HCT116 (cell line): ENCODE measurements around the gene CTNNAL1. TPM values are rescaled to one million over a fixed set of nuclear protein-coding genes. Genes with fewer than 3 reads are reported as not detected.

Experiments used
- ATAC-seq: fragments of 200-7000 bp; cut with Tn5 transposase; 2 replicates; pipeline ENCODE4 v1.9.1; 2020; ENCODE audit warnings: mild to moderate bottlenecking, moderate library complexity
- BruUV-seq: library from RNA; stranded (reverse); fragments of 400-500 nt; replicated peaks from 2 replicates; lab custom pipeline; 2021; lab: Mats Ljungman, UMichigan
- CTCF ChIA-PET: fragments of 300-600 bp; sonication (Branson Sonifier 250); formaldehyde crosslinking; loops from one replicate; lab custom pipeline; 2021; ENCODE audit warnings: antibody characterized with exemption; lab: Charles Lee
- POLR2A ChIA-PET: fragments of 300-600, 350-600 bp; sonication (Branson Sonifier 250); formaldehyde crosslinking; loops from one replicate; lab custom pipeline; 2021; ENCODE audit warnings: antibody characterized with exemption; lab: Charles Lee
- RAD21 ChIA-PET, 2 experiments: fragments of 300-600 bp; sonication (Branson Sonifier 250); formaldehyde crosslinking; loops; one replicate each; lab custom pipeline; 2023; ENCODE audit warnings: low total read pairs in 2 of 2; ENCODE audit not compliant: uncharacterized antibody in 2 of 2, unreplicated experiment in 2 of 2, low non-redundant PET in 1 of 2; lab: Charles Lee
- DNase-seq: peaks from one replicate; pipeline ENCODE4 v3.0.0-alpha.2; 2010; ENCODE audit warnings: low read depth, low spot score
- H2AFZ ChIP-seq: fragments of 200-600 bp; shearing (Covaris generic), sonication (generic); 2 replicates; pipeline ENCODE4 v1.6.1; 2017; ENCODE audit warnings: low read depth, mixed run types, mixed read lengths, antibody characterized with exemption, low read length; ENCODE audit not compliant: poor library complexity, severe bottlenecking
- H3K27ac ChIP-seq: 2 replicates; pipeline ENCODE4 v1.5.1; 2012; ENCODE audit warnings: low read depth, low read length
- H3K27me3 ChIP-seq: fragments of 200-600 bp; sonication (generic); 2 replicates; pipeline ENCODE4 v1.6.1; 2016; ENCODE audit warnings: mixed run types, low read length, mixed read lengths; ENCODE audit not compliant: insufficient read depth
- H3K36me3 ChIP-seq, 2 experiments: fragments of 200-500 bp in 1 of 2; fragments of 200-600 bp in 1 of 2; sonication (Bioruptor generic) in 1 of 2; sonication (generic) in 1 of 2; 2 replicates each; pipeline versions ENCODE4 v1.5.1 to v1.6.1; 2014 to 2016; ENCODE audit warnings: low read length in 2 of 2, inconsistent platforms in 1 of 2, mixed read lengths in 1 of 2, mixed run types in 1 of 2; ENCODE audit not compliant: insufficient read depth in 2 of 2, control insufficient read depth in 1 of 2
- H3K4me1 ChIP-seq, 2 experiments: fragments of 200-600 bp in 1 of 2; sonication (generic) in 1 of 2; 2 replicates each; pipeline versions ENCODE4 v1.5.1 to v1.6.1; 2012 to 2017; ENCODE audit warnings: low read length in 2 of 2, inconsistent platforms in 1 of 2, mild to moderate bottlenecking in 1 of 2, mixed read lengths in 1 of 2, mixed run types in 1 of 2, moderate library complexity in 1 of 2; ENCODE audit not compliant: insufficient read depth in 2 of 2, control insufficient read depth in 1 of 2
- H3K4me2 ChIP-seq: fragments of 200-600 bp; sonication (generic); 2 replicates; pipeline ENCODE4 v1.6.1; 2017; ENCODE audit warnings: mixed run types, low read length, mixed read lengths
- H3K4me3 ChIP-seq, 2 experiments: fragments of 200-600 bp in 1 of 2; sonication (generic) in 1 of 2; replicated peaks in 1 of 2; 2 replicates each; pipeline ENCODE4 v1.5.1; 2011 to 2016; ENCODE audit warnings: low read length in 2 of 2, control low read depth in 1 of 2, low read depth in 1 of 2, mild to moderate bottlenecking in 1 of 2, mixed read lengths in 1 of 2, mixed run types in 1 of 2
- H3K79me2 ChIP-seq: fragments of 200-600 bp; sonication (generic); 2 replicates; pipeline ENCODE4 v1.6.1; 2017; ENCODE audit warnings: mild to moderate bottlenecking, mixed run types, low read length, moderate library complexity, mixed read lengths; ENCODE audit not compliant: insufficient read depth
- H3K9ac ChIP-seq: fragments of 200-600 bp; sonication (generic); 2 replicates; pipeline ENCODE4 v1.6.1; 2016; ENCODE audit warnings: low read length, mixed read lengths
- H3K9me2 ChIP-seq: fragments of 200-600 bp; sonication (generic), shearing (Covaris generic); 2 replicates; pipeline ENCODE4 v1.6.1; 2017; ENCODE audit warnings: mixed run types, mild to moderate bottlenecking, moderate library complexity; ENCODE audit not compliant: insufficient read depth
- H3K9me3 ChIP-seq, 2 experiments: fragments of 200-500 bp in 1 of 2; fragments of 200-600 bp in 1 of 2; sonication (Bioruptor generic) in 1 of 2; sonication (generic) in 1 of 2; 2 replicates each; pipeline ENCODE4 v1.6.1; 2014 to 2017; ENCODE audit warnings: low read length in 2 of 2, mixed read lengths in 2 of 2, inconsistent platforms in 1 of 2, low read depth in 1 of 2, mild to moderate bottlenecking in 1 of 2, mixed run types in 1 of 2, moderate library complexity in 1 of 2; ENCODE audit not compliant: control insufficient read depth in 1 of 2, insufficient read depth in 1 of 2
- H4K20me1 ChIP-seq: fragments of 200-600 bp; sonication (generic), shearing (Covaris generic); 2 replicates; pipeline ENCODE4 v1.6.1; 2017; ENCODE audit warnings: mixed run types, mild to moderate bottlenecking, moderate library complexity; ENCODE audit not compliant: insufficient read depth
- CEBPB ChIP-seq: IDR thresholded peaks from 2 replicates; pipeline ENCODE4 v1.6.1; 2012; ENCODE audit warnings: low read depth
- EGR1 ChIP-seq: IDR thresholded peaks from 2 replicates; pipeline ENCODE4 v1.6.1; 2012; ENCODE audit warnings: low read depth
- ELF1 ChIP-seq: IDR thresholded peaks from 2 replicates; pipeline ENCODE4 v1.6.1; 2012; ENCODE audit warnings: low read depth, borderline replicate concordance
- POLR2AphosphoS5 ChIP-seq: IDR thresholded peaks from 2 replicates; pipeline ENCODE4 v1.6.1; 2011; ENCODE audit warnings: mild to moderate bottlenecking, low read depth, low read length, moderate library complexity
- SIN3A ChIP-seq: IDR thresholded peaks from 2 replicates; pipeline ENCODE4 v1.6.1; 2012; ENCODE audit warnings: low read depth
- TCF7L2 ChIP-seq: IDR thresholded peaks from 2 replicates; pipeline ENCODE4 v1.7.0; 2011; ENCODE audit warnings: borderline replicate concordance, inconsistent platforms; ENCODE audit not compliant: insufficient read depth, insufficient read length; ENCODE audit errors: extremely low read depth
- intact Hi-C: fragments of 100-400 bp; cut with micrococcal nuclease; formaldehyde crosslinking; loops from 2 replicates; pipeline ENCODE4 v1.10.0; 2022
- microRNA counts: library from miRNA; unstranded; fragments of <30 nt; microRNA quantifications from one replicate; lab custom pipeline; 2015
- microRNA-seq: library from miRNA; unstranded; fragments of <30 nt; microRNA quantifications from one replicate; pipeline ENCODE4, GENCODE V29; 2016; ENCODE audit warnings: borderline number of aligned reads
- total RNA-seq: library from RNA; stranded (reverse); gene quantifications from one replicate; pipeline ENCODE4 v1.2.1, GENCODE V29; 2021; ENCODE audit not compliant: unreplicated experiment
- TF ChIP-seq, protein P1 (sequence below), 3 experiments: fragments of 200-600 bp in 1 of 3; sonication (generic) in 1 of 3; IDR thresholded peaks in 2 of 3; conservative IDR thresholded peaks in 1 of 3; 2 replicates each; pipeline ENCODE4 v1.5.1; 2012 to 2017; ENCODE audit warnings: low read depth in 2 of 3, low read length in 2 of 3, antibody characterized with exemption in 1 of 3, borderline replicate concordance in 1 of 3, control low read depth in 1 of 3, mild to moderate bottlenecking in 1 of 3, mixed read lengths in 1 of 3, mixed run types in 1 of 3, moderate library complexity in 1 of 3; ENCODE audit not compliant: insufficient read depth in 1 of 3
- TF ChIP-seq, protein P2 (sequence below): IDR thresholded peaks from 2 replicates; pipeline ENCODE4 v1.6.1; 2012
- TF ChIP-seq, protein P3 (sequence below): IDR thresholded peaks from 2 replicates; pipeline ENCODE4 v1.6.1; 2012; ENCODE audit warnings: low read depth

Gene CTNNAL1
- total RNA-seq, 1 experiment from 2014 or later, result 87.2 TPM

DNA sequence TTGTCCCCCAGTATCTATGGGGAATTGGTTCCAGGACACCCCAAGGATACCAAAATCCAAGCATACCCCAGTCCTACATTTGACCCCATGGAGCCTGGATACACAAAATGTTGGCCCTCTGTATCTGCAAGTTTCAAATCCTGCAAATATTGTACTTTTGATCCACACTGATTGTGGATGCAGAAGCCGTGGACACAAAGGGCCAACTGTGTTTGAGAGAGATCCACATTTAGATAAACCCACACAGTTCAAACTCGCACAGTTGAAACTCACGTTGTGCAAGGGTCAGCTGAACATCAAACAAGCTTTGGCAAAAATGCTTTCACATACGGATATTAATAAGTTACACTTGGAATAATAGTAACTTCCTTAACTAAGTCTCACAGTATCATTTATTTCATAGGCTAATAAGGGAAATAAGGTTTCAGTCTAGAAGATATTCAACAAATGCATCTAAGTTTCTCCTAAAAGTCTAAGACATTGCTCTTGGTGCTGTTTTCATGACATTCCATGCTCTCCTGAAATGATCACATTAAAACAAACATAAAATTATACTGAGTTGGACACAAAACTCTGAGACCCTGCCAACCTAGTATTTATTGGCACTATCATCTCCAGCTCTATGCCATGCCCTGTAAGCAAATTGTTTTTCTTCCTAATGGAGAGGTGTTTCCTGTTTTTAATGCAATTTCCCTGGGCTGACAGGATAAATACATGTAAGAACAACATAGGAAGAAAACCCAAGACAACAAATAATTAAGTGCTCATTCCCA, 118.9 kb downstream of the CTNNAL1 start:
- intact Hi-C loops, result no loop called here
- no peak overlapping the region for H3K4me3 ChIP-seq
- peaks cover 36 to 48% of the 10 kb centered on the region in 2 experiments; a peak in 3 of 4 replicates for H3K36me3 ChIP-seq
- BruUV-seq, result no TSS peak
- CTCF ChIA-PET, result no interaction called here
- H3K27ac ChIP-seq, result no peak overlapping the region
- TF ChIP-seq POLR2AphosphoS5 (no peak), TCF7L2 (no peak), EGR1 (no peak), SIN3A (no peak), ELF1 (no peak), CEBPB (no peak)
- TF ChIP-seq, protein P1, sequence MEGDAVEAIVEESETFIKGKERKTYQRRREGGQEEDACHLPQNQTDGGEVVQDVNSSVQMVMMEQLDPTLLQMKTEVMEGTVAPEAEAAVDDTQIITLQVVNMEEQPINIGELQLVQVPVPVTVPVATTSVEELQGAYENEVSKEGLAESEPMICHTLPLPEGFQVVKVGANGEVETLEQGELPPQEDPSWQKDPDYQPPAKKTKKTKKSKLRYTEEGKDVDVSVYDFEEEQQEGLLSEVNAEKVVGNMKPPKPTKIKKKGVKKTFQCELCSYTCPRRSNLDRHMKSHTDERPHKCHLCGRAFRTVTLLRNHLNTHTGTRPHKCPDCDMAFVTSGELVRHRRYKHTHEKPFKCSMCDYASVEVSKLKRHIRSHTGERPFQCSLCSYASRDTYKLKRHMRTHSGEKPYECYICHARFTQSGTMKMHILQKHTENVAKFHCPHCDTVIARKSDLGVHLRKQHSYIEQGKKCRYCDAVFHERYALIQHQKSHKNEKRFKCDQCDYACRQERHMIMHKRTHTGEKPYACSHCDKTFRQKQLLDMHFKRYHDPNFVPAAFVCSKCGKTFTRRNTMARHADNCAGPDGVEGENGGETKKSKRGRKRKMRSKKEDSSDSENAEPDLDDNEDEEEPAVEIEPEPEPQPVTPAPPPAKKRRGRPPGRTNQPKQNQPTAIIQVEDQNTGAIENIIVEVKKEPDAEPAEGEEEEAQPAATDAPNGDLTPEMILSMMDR (IDR thresholded peaks at IDR 0.05 in 2 of 3, conservative IDR thresholded peaks at IDR 0.05 in 1 of 3; ENCODE audit: borderline replicate concordance in 1 of 3, insufficient read depth in 1 of 3, low read depth in 2 of 3, low read length in 2 of 3), result no peak
- TF ChIP-seq, protein P2, sequence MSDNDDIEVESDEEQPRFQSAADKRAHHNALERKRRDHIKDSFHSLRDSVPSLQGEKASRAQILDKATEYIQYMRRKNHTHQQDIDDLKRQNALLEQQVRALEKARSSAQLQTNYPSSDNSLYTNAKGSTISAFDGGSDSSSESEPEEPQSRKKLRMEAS, result no peak
- TF ChIP-seq, protein P3, sequence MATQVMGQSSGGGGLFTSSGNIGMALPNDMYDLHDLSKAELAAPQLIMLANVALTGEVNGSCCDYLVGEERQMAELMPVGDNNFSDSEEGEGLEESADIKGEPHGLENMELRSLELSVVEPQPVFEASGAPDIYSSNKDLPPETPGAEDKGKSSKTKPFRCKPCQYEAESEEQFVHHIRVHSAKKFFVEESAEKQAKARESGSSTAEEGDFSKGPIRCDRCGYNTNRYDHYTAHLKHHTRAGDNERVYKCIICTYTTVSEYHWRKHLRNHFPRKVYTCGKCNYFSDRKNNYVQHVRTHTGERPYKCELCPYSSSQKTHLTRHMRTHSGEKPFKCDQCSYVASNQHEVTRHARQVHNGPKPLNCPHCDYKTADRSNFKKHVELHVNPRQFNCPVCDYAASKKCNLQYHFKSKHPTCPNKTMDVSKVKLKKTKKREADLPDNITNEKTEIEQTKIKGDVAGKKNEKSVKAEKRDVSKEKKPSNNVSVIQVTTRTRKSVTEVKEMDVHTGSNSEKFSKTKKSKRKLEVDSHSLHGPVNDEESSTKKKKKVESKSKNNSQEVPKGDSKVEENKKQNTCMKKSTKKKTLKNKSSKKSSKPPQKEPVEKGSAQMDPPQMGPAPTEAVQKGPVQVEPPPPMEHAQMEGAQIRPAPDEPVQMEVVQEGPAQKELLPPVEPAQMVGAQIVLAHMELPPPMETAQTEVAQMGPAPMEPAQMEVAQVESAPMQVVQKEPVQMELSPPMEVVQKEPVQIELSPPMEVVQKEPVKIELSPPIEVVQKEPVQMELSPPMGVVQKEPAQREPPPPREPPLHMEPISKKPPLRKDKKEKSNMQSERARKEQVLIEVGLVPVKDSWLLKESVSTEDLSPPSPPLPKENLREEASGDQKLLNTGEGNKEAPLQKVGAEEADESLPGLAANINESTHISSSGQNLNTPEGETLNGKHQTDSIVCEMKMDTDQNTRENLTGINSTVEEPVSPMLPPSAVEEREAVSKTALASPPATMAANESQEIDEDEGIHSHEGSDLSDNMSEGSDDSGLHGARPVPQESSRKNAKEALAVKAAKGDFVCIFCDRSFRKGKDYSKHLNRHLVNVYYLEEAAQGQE, result no peak
- TF ChIP-seq, all 23 proteins: peak for 0
- no peaks in the 10 kb centered on the region for H3K27me3 ChIP-seq
- H3K4me2 ChIP-seq, result no peak overlapping the region
- H2AFZ ChIP-seq, result no peak overlapping the region
- POLR2A ChIA-PET, result no interaction called here
- no peaks in the 10 kb centered on the region for H3K9me2 ChIP-seq
- no peak overlapping the region for H3K9ac ChIP-seq
- H3K79me2 ChIP-seq, result no peaks in the 10 kb centered on the region
- no peaks in the 10 kb centered on the region for H3K4me1 ChIP-seq
- ATAC-seq (no peak), DNase-seq (no peak)
- H3K9me3 ChIP-seq, result no peaks in the 10 kb centered on the region
- H4K20me1 ChIP-seq, result no peaks in the 10 kb centered on the region
- RAD21 ChIA-PET, result no interaction called here

MicroRNAs within 50 kb of the gene (microRNA counts, 767-probe panel; counts per million panel counts)
- not detected for microRNA hsa-miR-32-5p (lab: Ali Mortazavi, UCI)

Small RNA genes within 50 kb of the gene (microRNA-seq; reads per million reads assigned to microRNA genes)
- gene MIR32, result 482 reads per million, percentile 76 among the genes with 10 or more reads in this experiment

Other genes starting within 250 kb of the CTNNAL1 start
- gene ACTL7B, start 157.5 kb downstream of the CTNNAL1 start, total RNA-seq, result not detected
- gene ACTL7A, start 151.2 kb downstream of the CTNNAL1 start, total RNA-seq, result not detected
- gene ELP1, start 79.4 kb downstream of the CTNNAL1 start, total RNA-seq, result 28.8 TPM
- gene ABITRAM, start 79.1 kb downstream of the CTNNAL1 start, total RNA-seq, result 13.4 TPM
- gene TMEM245, start 106.4 kb upstream of the CTNNAL1 start, total RNA-seq, result 34.8 TPM
- gene FRRS1L, start 153.8 kb upstream of the CTNNAL1 start, total RNA-seq, result not detected